ENCODE results near the gene NEGR1. TPM values are rescaled to one million over a fixed set of nuclear protein-coding genes. Genes with fewer than 3 reads are reported as not detected.

Gene NEGR1
- total RNA-seq, 1 experiment from 2014 or later, result 4.1 TPM

DNA sequence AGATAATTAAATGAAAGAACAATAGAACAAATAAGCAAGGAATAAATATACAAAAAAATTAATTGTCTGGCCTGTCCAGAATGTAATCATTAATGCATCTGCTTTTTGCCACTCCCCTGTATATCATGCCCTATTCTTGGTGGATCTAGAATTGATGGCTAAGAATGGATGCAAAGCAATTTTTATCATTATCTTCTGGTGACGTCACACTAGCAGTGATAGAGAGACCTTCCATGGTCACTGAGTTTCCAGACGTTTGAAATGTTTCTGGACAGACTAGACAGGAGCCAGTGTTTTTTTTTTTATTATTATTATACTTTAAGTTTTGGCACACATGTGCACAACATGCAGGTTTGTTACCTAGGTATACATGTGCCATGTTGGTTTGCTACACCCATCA is 563.0 kb downstream of the NEGR1 start:
- peaks cover 2% of the 10 kb centered on the region for H3K27me3 Mint-ChIP-seq (ENCODE audit: insufficient read depth, unreplicated experiment)
- H3K9me3 Mint-ChIP-seq (ENCODE audit: unreplicated experiment), result no peaks in the 10 kb centered on the region
- ChIA-PET POLR2A (interaction anchor here (0.7 kb wide), 1 partner anchor 359 kb away, joined by 3 read pairs; no protein-coding TSS in a partner anchor), CTCF (interaction anchor here (0.7 kb wide), 1 partner anchor 227 kb away, joined by 3 read pairs; no protein-coding TSS in a partner anchor)
- TF ChIP-seq, protein P1, sequence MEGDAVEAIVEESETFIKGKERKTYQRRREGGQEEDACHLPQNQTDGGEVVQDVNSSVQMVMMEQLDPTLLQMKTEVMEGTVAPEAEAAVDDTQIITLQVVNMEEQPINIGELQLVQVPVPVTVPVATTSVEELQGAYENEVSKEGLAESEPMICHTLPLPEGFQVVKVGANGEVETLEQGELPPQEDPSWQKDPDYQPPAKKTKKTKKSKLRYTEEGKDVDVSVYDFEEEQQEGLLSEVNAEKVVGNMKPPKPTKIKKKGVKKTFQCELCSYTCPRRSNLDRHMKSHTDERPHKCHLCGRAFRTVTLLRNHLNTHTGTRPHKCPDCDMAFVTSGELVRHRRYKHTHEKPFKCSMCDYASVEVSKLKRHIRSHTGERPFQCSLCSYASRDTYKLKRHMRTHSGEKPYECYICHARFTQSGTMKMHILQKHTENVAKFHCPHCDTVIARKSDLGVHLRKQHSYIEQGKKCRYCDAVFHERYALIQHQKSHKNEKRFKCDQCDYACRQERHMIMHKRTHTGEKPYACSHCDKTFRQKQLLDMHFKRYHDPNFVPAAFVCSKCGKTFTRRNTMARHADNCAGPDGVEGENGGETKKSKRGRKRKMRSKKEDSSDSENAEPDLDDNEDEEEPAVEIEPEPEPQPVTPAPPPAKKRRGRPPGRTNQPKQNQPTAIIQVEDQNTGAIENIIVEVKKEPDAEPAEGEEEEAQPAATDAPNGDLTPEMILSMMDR (IDR thresholded peaks at IDR 0.05; ENCODE audit: unreplicated experiment), result no peak
- no peak for DNase-seq (ENCODE audit: unreplicated experiment)
- H3K36me3 Mint-ChIP-seq (ENCODE audit: insufficient read depth, unreplicated experiment), result peaks cover 5% of the 10 kb centered on the region
- no peak overlapping the region for H3K27ac Mint-ChIP-seq (ENCODE audit: low read depth, unreplicated experiment)
- intact Hi-C loops (cut with micrococcal nuclease), result no loop called here
- H3K4me1 Mint-ChIP-seq (ENCODE audit: insufficient read depth, unreplicated experiment), result no peaks in the 10 kb centered on the region
- H3K4me3 Mint-ChIP-seq (ENCODE audit: unreplicated experiment), result no peak overlapping the region
- no TSS peak for BruUV-seq (replicated peaks)

DNA sequence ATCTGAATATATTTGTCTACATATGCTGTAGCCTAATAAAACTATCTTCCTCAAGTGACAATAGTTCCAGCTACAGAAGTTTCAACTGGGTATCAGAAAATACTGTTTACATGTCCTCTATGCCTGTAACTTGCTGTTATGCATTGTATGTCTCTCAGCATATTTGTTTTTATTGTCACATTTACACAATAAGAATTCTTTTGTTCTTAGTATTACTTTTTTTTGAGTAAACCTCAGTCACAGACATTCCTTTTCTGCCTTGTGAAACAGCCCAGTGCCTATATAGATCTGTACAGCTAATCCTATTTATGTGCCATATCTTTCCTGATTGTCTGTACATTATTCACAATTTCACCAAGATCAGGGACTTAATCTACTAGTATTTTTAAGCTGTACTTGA is 565.2 kb downstream of the NEGR1 start:
- TF ChIP-seq, protein P1 (IDR thresholded peaks at IDR 0.05; ENCODE audit: unreplicated experiment), result no peak
- peaks cover 5% of the 10 kb centered on the region for H3K36me3 Mint-ChIP-seq (ENCODE audit: insufficient read depth, unreplicated experiment)
- no TSS peak for BruUV-seq (replicated peaks)
- POLR2A ChIA-PET, result no interaction called here
- intact Hi-C loops (cut with micrococcal nuclease), result no loop called here
- H3K27me3 Mint-ChIP-seq (ENCODE audit: insufficient read depth, unreplicated experiment), result no peaks in the 10 kb centered on the region
- no peaks in the 10 kb centered on the region for H3K4me1 Mint-ChIP-seq (ENCODE audit: insufficient read depth, unreplicated experiment)
- H3K9me3 Mint-ChIP-seq (ENCODE audit: unreplicated experiment), result no peaks in the 10 kb centered on the region
- no peak overlapping the region for H3K27ac Mint-ChIP-seq (ENCODE audit: low read depth, unreplicated experiment)
- no peak for DNase-seq (ENCODE audit: unreplicated experiment)
- CTCF ChIA-PET, result interaction anchor here (0.7 kb wide), 1 partner anchor 520 kb away, joined by 4 read pairs; no protein-coding TSS in a partner anchor
- no peak overlapping the region for H3K4me3 Mint-ChIP-seq (ENCODE audit: unreplicated experiment)

DNA sequence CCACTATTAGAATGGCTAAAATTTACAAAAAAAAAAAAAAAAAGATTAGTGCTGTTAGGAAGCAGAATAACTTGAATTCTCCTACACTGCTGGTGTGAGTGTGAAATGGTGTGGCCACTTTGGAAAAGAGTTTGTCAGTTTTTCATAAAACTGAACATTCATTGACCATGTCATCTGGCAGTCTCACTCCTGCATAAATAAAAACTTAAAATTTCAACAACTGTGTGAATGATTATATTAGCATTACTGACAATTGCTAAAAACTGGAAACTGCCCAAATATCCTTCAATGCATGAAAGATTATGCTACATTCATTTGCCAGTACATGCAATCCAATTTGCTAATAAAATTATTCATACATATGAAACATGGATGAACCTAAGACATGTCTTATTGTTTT is 570.9 kb downstream of the NEGR1 start:
- ChIA-PET CTCF (interaction anchor here (0.6 kb wide), 1 partner anchor 45 kb away, joined by 3 read pairs; no protein-coding TSS in a partner anchor), POLR2A (no interaction called here)
- Mint-ChIP-seq H3K4me1 (ENCODE audit: insufficient read depth, unreplicated experiment) (no peaks in the 10 kb centered on the region), H3K9me3 (ENCODE audit: unreplicated experiment) (no peaks in the 10 kb centered on the region), H3K27me3 (ENCODE audit: insufficient read depth, unreplicated experiment) (no peaks in the 10 kb centered on the region), H3K4me3 (ENCODE audit: unreplicated experiment) (no peak overlapping the region), H3K36me3 (ENCODE audit: insufficient read depth, unreplicated experiment) (no peaks in the 10 kb centered on the region), H3K27ac (ENCODE audit: low read depth, unreplicated experiment) (no peak overlapping the region)
- DNase-seq (ENCODE audit: unreplicated experiment), result no peak
- intact Hi-C loops (cut with micrococcal nuclease), result no loop called here
- BruUV-seq (replicated peaks), result no TSS peak
- TF ChIP-seq, protein P1 (IDR thresholded peaks at IDR 0.05; ENCODE audit: unreplicated experiment), result no peak

DNA sequence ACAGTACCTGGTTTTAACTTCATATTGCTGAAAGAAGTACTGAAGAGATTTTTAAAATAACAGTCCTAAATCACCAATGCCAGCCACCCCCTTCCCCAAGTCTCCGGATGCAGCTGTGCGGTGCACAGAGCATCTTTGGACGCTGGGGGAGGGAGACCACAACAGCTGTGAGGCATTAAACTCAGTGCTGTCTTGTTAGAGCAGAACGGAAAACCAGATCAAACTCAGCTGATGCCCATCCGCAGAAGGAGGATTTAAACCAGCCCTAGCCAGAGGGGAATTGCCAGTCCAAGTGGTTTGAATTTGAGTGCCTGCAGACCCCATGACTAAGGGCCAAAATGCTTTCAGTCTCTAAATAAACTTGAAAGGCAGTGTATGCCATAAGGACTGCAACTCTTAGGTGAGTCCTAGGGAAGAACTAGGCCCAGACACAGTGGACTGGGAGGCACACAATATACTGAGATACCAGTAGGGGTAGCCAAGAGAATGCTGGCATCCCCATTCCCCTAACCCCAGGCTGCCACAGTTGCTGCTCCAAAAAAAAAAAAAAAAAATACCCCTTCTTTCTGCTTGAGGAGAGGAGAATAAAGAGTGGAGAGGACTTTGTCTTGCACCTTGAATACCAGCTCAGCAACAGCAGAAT is 576.2 kb downstream of the NEGR1 start:
- no TSS peak for BruUV-seq (replicated peaks)
- H3K36me3 Mint-ChIP-seq (ENCODE audit: insufficient read depth, unreplicated experiment), result peaks cover 6% of the 10 kb centered on the region

More for the DNA sequence above, 576.2 kb downstream of the NEGR1 start:
- Mint-ChIP-seq H3K27ac (ENCODE audit: low read depth, unreplicated experiment) (no peak overlapping the region), H3K4me3 (ENCODE audit: unreplicated experiment) (no peak overlapping the region), H3K9me3 (ENCODE audit: unreplicated experiment) (peaks cover 13% of the 10 kb centered on the region), H3K4me1 (ENCODE audit: insufficient read depth, unreplicated experiment) (no peaks in the 10 kb centered on the region), H3K27me3 (ENCODE audit: insufficient read depth, unreplicated experiment) (no peaks in the 10 kb centered on the region)
- CTCF ChIA-PET, result no interaction called here
- DNase-seq (ENCODE audit: unreplicated experiment), result no peak
- POLR2A ChIA-PET, result no interaction called here
- intact Hi-C loops (cut with micrococcal nuclease), result no loop called here
- TF ChIP-seq, protein P1 (IDR thresholded peaks at IDR 0.05; ENCODE audit: unreplicated experiment), result no peak
